ENCODE measurements around the gene RND1.

The RND1 gene

DNA sequence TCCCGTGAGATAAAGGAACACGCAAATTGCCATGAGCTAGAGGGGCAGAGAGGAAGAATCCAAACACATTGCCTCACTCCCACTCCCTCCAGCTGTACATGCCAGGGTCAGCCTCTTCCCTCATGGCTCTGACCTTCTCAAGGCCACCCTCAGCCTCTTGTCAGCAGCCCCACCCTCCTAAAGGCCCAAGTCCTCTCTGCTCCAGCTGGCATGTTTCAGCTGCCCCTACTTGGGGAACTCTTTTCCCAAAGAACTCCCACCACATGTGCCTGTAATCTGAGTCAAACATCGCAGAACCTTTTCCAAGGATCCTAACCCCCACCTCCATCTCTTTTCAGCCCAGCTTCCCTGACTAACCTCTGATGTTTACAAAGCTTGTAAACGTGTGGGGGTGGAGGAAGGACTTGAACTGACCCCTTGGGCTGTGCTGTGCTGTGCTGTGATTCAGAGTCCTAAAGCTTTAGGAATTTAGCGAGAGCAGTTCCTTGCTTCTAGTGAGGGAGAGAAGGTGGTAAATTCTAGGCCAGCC lies 54.7 kb downstream of the RND1 start:
- DNase-seq (ENCODE audit: low read depth), result peak; percentile 50

- DNase-seq (ENCODE audit: low read depth), result no peak
Measured at GRCh38 chr12:48807981-48808380, 57.7 kb downstream of the RND1 start.
